GM12891 (cell line): ENCODE results near the gene SLC26A11.

ENCODE experiments used
- PAX5 ChIP-seq: IDR thresholded peaks from 2 replicates; pipeline ENCODE4 v1.6.1; 2011; ENCODE audit warnings: low read length, moderate library complexity, mild to moderate bottlenecking; ENCODE audit not compliant: insufficient read depth, severe bottlenecking
- POLR2A ChIP-seq: IDR thresholded peaks from 2 replicates; pipeline ENCODE4 v1.6.1; 2011; ENCODE audit warnings: low read depth, low read length, control low read depth
- POLR2AphosphoS5 ChIP-seq: IDR thresholded peaks from 2 replicates; pipeline ENCODE4 v1.6.1; 2011; ENCODE audit warnings: low read depth, low read length, control low read depth
- SPI1 ChIP-seq: IDR thresholded peaks from 2 replicates; pipeline ENCODE4 v1.6.1; 2011; ENCODE audit warnings: low read depth, low read length, control low read depth
- TAF1 ChIP-seq: IDR thresholded peaks from 2 replicates; pipeline ENCODE4 v1.6.1; 2011; ENCODE audit warnings: low read depth, low read length, control low read depth

DNA sequence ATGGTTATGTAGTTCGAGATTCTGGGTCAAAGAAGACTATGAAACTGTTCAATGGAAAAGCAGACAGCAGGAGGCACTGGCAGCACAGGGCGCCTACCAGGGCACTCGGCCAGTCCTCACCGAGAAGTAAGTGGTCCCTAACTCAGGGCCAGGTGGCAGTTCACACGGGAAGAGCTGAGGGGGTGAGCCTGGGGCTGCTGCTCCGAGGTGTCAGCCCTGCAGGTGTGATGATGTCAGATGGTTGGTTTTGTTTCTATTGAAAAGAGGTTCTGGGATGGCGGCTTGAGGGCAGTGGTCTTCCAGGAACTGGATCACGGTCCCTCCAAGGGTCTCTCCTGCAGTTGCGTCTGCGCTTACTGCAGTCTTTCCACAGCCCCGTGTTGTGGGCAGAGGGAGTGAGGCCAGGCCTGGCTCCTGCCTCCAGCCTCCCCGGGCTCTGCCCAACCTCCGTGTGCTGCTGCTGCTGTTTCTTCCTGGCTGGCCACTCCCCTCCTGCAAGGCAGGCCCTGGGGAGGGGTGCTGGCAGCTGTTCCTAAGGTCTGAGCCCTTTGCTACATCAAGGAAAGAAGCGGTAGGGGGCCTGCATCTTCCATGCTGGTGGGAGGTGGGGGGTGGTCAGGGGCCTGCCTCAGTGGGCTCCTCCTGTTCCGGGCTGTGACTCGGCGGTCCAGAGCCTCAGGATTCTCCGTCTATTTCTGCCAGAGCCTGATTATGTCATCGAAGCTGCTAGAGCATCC, 63.1 kb downstream of the SLC26A11 start:
- TF ChIP-seq POLR2A = peak; percentile 18; the same call in 1 of the 2 replicates
- no peak for TF ChIP-seq TAF1
- no peak for TF ChIP-seq POLR2AphosphoS5
- no peak for TF ChIP-seq PAX5
- no peak for TF ChIP-seq SPI1
